ENCODE measurements around the gene CDK5R2. TPM values are rescaled to one million over a fixed set of nuclear protein-coding genes. Genes with fewer than 3 reads are reported as not detected.

CDK5R2 gene
- total RNA-seq, 1 experiment from 2014 or later: 0.18 TPM

DNA sequence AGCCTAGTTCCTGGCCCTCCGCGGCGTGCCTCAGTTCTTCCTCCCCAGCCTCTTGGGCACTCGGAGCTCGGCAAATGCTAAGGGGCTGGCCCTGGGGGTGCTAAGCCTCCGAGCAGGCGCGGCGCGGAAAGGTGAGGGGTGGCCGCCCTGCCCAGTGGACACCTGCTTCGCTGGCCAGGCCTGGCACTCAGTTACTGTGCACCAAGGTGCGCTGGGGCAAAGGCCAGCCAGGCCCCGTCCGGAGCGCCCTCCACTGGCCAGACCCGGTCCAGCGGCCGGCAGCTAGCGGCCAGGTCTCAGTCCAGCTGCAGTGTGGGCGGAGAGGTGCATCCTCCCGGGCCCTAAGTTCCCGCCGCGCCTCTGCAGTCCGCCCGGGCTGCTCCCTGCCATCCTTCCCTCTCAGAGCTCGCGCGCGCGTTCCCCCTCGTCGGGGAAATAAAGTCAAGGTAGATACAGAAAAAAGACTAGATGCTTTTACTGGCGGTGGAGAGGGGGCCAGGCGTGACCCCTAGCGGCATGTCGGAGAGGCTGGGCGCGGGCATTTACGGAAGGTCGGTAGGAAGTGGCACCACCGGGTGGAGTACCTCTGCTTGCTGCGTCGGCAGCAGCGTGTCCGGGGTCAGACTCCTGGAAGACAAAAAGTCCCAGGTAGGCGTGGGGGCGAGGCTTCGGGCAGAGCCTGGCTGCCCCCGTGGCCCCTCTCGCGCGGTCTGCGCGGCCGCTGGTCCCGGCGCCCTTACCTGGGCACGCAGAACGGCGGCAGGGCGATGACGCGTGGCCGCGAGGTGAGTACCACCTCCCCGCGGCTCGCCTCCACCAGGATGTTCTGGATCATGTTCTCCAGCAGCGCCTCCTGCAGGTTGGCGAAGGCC is 43.2 kb downstream of the CDK5R2 start:
- no peaks in the 10 kb centered on the region for H3K9me3 Mint-ChIP-seq (ENCODE audit: unreplicated experiment)
- no peaks in the 10 kb centered on the region for H3K27me3 ChIP-seq (replicated peaks; ENCODE audit: control insufficient read depth, insufficient read depth, low read length)
- H3K4me3 Mint-ChIP-seq (ENCODE audit: unreplicated experiment): peak overlapping the region; percentile 79
- H3K4me1 ChIP-seq: peaks cover 25% of the 10 kb centered on the region
- TF ChIP-seq, protein P1, sequence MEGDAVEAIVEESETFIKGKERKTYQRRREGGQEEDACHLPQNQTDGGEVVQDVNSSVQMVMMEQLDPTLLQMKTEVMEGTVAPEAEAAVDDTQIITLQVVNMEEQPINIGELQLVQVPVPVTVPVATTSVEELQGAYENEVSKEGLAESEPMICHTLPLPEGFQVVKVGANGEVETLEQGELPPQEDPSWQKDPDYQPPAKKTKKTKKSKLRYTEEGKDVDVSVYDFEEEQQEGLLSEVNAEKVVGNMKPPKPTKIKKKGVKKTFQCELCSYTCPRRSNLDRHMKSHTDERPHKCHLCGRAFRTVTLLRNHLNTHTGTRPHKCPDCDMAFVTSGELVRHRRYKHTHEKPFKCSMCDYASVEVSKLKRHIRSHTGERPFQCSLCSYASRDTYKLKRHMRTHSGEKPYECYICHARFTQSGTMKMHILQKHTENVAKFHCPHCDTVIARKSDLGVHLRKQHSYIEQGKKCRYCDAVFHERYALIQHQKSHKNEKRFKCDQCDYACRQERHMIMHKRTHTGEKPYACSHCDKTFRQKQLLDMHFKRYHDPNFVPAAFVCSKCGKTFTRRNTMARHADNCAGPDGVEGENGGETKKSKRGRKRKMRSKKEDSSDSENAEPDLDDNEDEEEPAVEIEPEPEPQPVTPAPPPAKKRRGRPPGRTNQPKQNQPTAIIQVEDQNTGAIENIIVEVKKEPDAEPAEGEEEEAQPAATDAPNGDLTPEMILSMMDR (IDR thresholded peaks at IDR 0.05; ENCODE audit: insufficient read depth in 1 of 2, low read depth in 1 of 2, low read length in 1 of 2, severe bottlenecking in 1 of 2, unreplicated experiment in 1 of 2): peak; percentile 48 to 77
- H3K36me3 Mint-ChIP-seq (ENCODE audit: insufficient read depth, unreplicated experiment): no peaks in the 10 kb centered on the region
- H3K27ac Mint-ChIP-seq (ENCODE audit: unreplicated experiment): no peak overlapping the region
- intact Hi-C loops (cut with micrococcal nuclease; ENCODE audit: unreplicated experiment): loop anchor here (2.0 to 5.0 kb wide), 2 partner anchors 55 to 68 kb away; no protein-coding TSS in a partner anchor
- peaks cover 7% of the 10 kb centered on the region for H3K27me3 Mint-ChIP-seq (ENCODE audit: insufficient read depth, unreplicated experiment)
- no peaks in the 10 kb centered on the region for H3K9me3 ChIP-seq
- peaks cover 15% of the 10 kb centered on the region for H3K4me1 Mint-ChIP-seq (ENCODE audit: low read depth, unreplicated experiment)
- peak in 1 of 2 experiments; percentile 85 for DNase-seq
- no TSS peak for BruUV-seq (replicated peaks)
- peak overlapping the region; percentile 67 for H3K4me3 ChIP-seq (ENCODE audit: low read depth, low read length)
- no peaks in the 10 kb centered on the region for H3K36me3 ChIP-seq (ENCODE audit: control insufficient read depth, insufficient read depth, low read length)
- CTCF ChIA-PET: interaction anchor here (0.5 to 2.8 kb wide), 27 partner anchors 8 to 439 kb away, joined by 3 to 39 read pairs (median 4); partner anchors contain the start of genes CDK5R2, FEV, TTLL4 and ZFAND2B
- POLR2A ChIA-PET: interaction anchor here (0.6 to 1.7 kb wide), 7 partner anchors 22 to 215 kb away, joined by 3 to 9 read pairs (median 3); partner anchors contain the start of gene ZFAND2B

DNA sequence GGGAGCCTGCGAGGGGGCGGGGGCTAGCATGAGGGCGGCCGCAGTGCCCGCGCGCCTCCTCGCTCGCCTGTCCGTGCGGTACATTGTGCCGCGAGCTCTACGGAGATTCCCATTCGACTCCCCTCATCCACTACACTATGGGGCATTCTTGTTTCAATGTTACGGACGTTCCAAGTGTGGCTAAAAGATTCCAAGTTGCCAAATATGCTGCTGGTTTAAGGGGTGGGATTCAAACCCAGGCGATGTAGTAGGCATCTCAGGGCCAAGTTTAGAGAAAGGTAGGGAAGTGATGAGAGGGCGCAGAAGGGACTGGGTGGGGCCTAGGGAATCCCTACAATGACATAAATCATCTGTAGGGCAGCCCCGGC is 43.8 kb downstream of the CDK5R2 start:
- H3K27ac Mint-ChIP-seq (ENCODE audit: unreplicated experiment): no peak overlapping the region
- TF ChIP-seq, protein P1 (IDR thresholded peaks at IDR 0.05; ENCODE audit: insufficient read depth in 1 of 2, low read depth in 1 of 2, low read length in 1 of 2, severe bottlenecking in 1 of 2, unreplicated experiment in 1 of 2): no peak
- no peaks in the 10 kb centered on the region for H3K9me3 ChIP-seq
- no peaks in the 10 kb centered on the region for H3K36me3 Mint-ChIP-seq (ENCODE audit: insufficient read depth, unreplicated experiment)
- H3K27me3 ChIP-seq (replicated peaks; ENCODE audit: control insufficient read depth, insufficient read depth, low read length): no peaks in the 10 kb centered on the region
- peaks cover 15% of the 10 kb centered on the region for H3K4me1 Mint-ChIP-seq (ENCODE audit: low read depth, unreplicated experiment)
- peak overlapping the region; percentile 67 for H3K4me3 ChIP-seq (ENCODE audit: low read depth, low read length)
- H3K27me3 Mint-ChIP-seq (ENCODE audit: insufficient read depth, unreplicated experiment): peaks cover 7% of the 10 kb centered on the region
- intact Hi-C loops (cut with micrococcal nuclease; ENCODE audit: unreplicated experiment): loop anchor here (2.0 to 5.0 kb wide), 2 partner anchors 54 to 68 kb away; no protein-coding TSS in a partner anchor
- H3K9me3 Mint-ChIP-seq (ENCODE audit: unreplicated experiment): no peaks in the 10 kb centered on the region
- ChIA-PET CTCF (interaction anchor here (1.2 to 2.2 kb wide), 2 partner anchors 9 to 204 kb away, joined by 7 to 8 read pairs; partner anchors contain the start of gene ZFAND2B), POLR2A (no interaction called here)
- H3K36me3 ChIP-seq (ENCODE audit: control insufficient read depth, insufficient read depth, low read length): no peaks in the 10 kb centered on the region
- H3K4me3 Mint-ChIP-seq (ENCODE audit: unreplicated experiment): peak overlapping the region; percentile 79
- BruUV-seq (replicated peaks): no TSS peak
- no peak for DNase-seq
- peaks cover 30% of the 10 kb centered on the region for H3K4me1 ChIP-seq

DNA sequence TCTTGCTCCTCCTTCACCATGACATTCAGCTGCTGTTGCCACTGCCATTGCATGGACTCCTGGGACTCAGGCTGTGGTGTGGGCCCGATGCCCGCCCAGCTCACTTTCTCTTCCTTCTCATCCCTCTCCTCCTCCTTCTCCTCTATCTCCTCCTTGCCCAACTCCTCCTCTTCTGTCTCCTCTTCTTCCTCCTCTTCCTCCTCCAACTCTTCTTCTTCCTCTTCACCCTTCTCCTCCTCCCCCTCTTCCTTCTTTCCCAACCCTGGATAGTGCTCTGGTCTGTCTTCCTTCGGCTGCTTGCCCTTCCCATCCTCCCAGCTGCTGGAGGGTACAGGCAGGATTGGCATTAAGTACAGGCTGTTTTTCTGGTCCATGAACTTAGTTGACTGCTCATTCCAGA is 44.5 kb downstream of the CDK5R2 start:
- Mint-ChIP-seq H3K36me3 (ENCODE audit: insufficient read depth, unreplicated experiment) (no peaks in the 10 kb centered on the region), H3K4me1 (ENCODE audit: low read depth, unreplicated experiment) (peaks cover 15% of the 10 kb centered on the region), H3K27me3 (ENCODE audit: insufficient read depth, unreplicated experiment) (peaks cover 7% of the 10 kb centered on the region), H3K4me3 (ENCODE audit: unreplicated experiment) (peak overlapping the region; percentile 79), H3K9me3 (ENCODE audit: unreplicated experiment) (no peaks in the 10 kb centered on the region), H3K27ac (ENCODE audit: unreplicated experiment) (no peak overlapping the region)
- CTCF ChIA-PET: interaction anchor here (2.2 kb wide), 1 partner anchor 10 kb away, joined by 8 read pairs; no protein-coding TSS in a partner anchor
- no peaks in the 10 kb centered on the region for H3K36me3 ChIP-seq (ENCODE audit: control insufficient read depth, insufficient read depth, low read length)
- BruUV-seq (replicated peaks): no TSS peak
- no peaks in the 10 kb centered on the region for H3K27me3 ChIP-seq (replicated peaks; ENCODE audit: control insufficient read depth, insufficient read depth, low read length)
- H3K4me3 ChIP-seq (ENCODE audit: low read depth, low read length): no peak overlapping the region
- intact Hi-C loops (cut with micrococcal nuclease; ENCODE audit: unreplicated experiment): loop anchor here (2.0 to 5.0 kb wide), 2 partner anchors 53 to 67 kb away; no protein-coding TSS in a partner anchor
- no peaks in the 10 kb centered on the region for H3K9me3 ChIP-seq
- TF ChIP-seq, protein P1 (IDR thresholded peaks at IDR 0.05; ENCODE audit: insufficient read depth in 1 of 2, low read depth in 1 of 2, low read length in 1 of 2, severe bottlenecking in 1 of 2, unreplicated experiment in 1 of 2): no peak
- DNase-seq: no peak
- POLR2A ChIA-PET: no interaction called here
- peaks cover 37% of the 10 kb centered on the region for H3K4me1 ChIP-seq
